Lower leg skin (tissue), 3 donors: ENCODE measurements around the gene SRCAP.

Experiments
- CTCF ChIP-seq, 3 donors: fragments of 450-650 bp; IDR thresholded peaks; one replicate each; pipeline ENCODE4 v1.5.1; 2016; ENCODE audit warnings: antibody characterized with exemption in 3 of 3, mild to moderate bottlenecking in 3 of 3, moderate library complexity in 2 of 3
- POLR2A ChIP-seq, 2 donors: fragments of 450-650 bp; IDR thresholded peaks; one replicate each; pipeline ENCODE4 v1.6.1; 2016 to 2017; ENCODE audit warnings: antibody characterized with exemption in 2 of 2, mild to moderate bottlenecking in 1 of 2, moderate library complexity in 1 of 2

DNA sequence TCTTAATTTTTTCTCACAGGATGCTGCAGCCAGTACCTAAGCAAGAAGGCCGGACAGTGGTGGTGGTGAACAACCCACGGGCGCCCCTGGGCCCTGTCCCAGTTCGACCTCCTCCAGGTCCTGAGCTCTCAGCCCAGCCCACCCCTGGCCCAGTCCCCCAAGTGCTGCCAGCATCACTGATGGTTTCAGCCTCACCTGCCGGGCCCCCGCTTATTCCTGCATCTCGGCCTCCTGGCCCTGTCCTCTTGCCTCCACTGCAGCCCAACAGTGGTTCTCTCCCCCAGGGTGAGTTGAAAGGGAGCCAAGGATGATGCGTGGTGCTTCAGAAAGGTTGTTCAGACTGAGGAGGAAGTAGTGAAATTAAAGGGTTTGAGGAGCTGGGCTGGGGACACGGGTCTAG is 21.7 kb downstream of the SRCAP start:
- TF ChIP-seq CTCF (IDR thresholded peaks at IDR 0.05) (no peak), POLR2A (IDR thresholded peaks at IDR 0.05) (no peak)
